GM19397 (cell line): ENCODE measurements around the gene ANKRD18B.
"Not testable (repeated sequence)": the region's sequence is repeated elsewhere in the genome, so short reads cannot be mapped to it uniquely, and the experiment has no call there.

Experiments
- ATAC-seq: cut with Tn5 transposase; IDR thresholded peaks from one replicate; pipeline ENCODE4 v1.9.1; 2021; ENCODE audit warnings: mild to moderate bottlenecking, moderate library complexity; ENCODE audit not compliant: unreplicated experiment

ANKRD18B gene

GRCh38 chr9:33523397-33524305 lies at the start of gene ANKRD18B:
ANKRD18B (plus strand) TSS chr9:33524251; CDS start chr9:33524490, 239 bp downstream.
- not testable (repeated sequence) for ATAC-seq

- no peak for ATAC-seq
Measured at GRCh38 chr9:33475357-33475756, 48.7 kb upstream of the ANKRD18B start.

GRCh38 chr9:33476503-33476902 lies 47.5 kb upstream of the ANKRD18B start:
- no peak for ATAC-seq

GRCh38 chr9:33480106-33480505 lies 43.9 kb upstream of the ANKRD18B start:
- no peak for ATAC-seq

- no peak for ATAC-seq
Measured at GRCh38 chr9:33480976-33481375, 43.1 kb upstream of the ANKRD18B start.

GRCh38 chr9:33485312-33485711 lies 38.7 kb upstream of the ANKRD18B start:
- ATAC-seq, result not testable (repeated sequence)

GRCh38 chr9:33489066-33489465 lies 35.0 kb upstream of the ANKRD18B start:
- ATAC-seq, result no peak

- not testable (repeated sequence) for ATAC-seq
Measured at GRCh38 chr9:33493819-33494218, 30.2 kb upstream of the ANKRD18B start.

- ATAC-seq, result no peak
Measured at GRCh38 chr9:33498387-33498786, 25.7 kb upstream of the ANKRD18B start.

- no peak for ATAC-seq
Measured at GRCh38 chr9:33506626-33507370, 17.3 kb upstream of the ANKRD18B start.

- ATAC-seq, result no peak
Measured at GRCh38 chr9:33510262-33511183, 13.5 kb upstream of the ANKRD18B start.

GRCh38 chr9:33511184-33511517 lies 12.9 kb upstream of the ANKRD18B start:
- not testable (repeated sequence) for ATAC-seq

GRCh38 chr9:33512535-33512934 lies 11.5 kb upstream of the ANKRD18B start:
- ATAC-seq, result not testable (repeated sequence)

- ATAC-seq, result not testable (repeated sequence)
Measured at GRCh38 chr9:33515342-33515995, 8.6 kb upstream of the ANKRD18B start.

GRCh38 chr9:33516397-33516796 lies 7.7 kb upstream of the ANKRD18B start:
- ATAC-seq, result not testable (repeated sequence)

GRCh38 chr9:33517373-33517772 lies 6.7 kb upstream of the ANKRD18B start:
- no peak for ATAC-seq

- ATAC-seq, result not testable (repeated sequence)
Measured at GRCh38 chr9:33517934-33518577, 6.0 kb upstream of the ANKRD18B start.

- not testable (repeated sequence) for ATAC-seq
Measured at GRCh38 chr9:33521861-33522260, 2.2 kb upstream of the ANKRD18B start.

- ATAC-seq, result no peak
Measured at GRCh38 chr9:33524306-33524947, 376 bp downstream of the ANKRD18B start.
